PC-9 (cell line): ENCODE data around the gene PTCSC3.

Experiments
- CTCF ChIP-seq: fragments of 200-600 bp; sonication (generic); conservative IDR thresholded peaks from 2 replicates; pipeline ENCODE4 v1.6.1; 2017; ENCODE audit warnings: mixed run types, antibody characterized with exemption, mild to moderate bottlenecking, moderate library complexity
- EZH2 ChIP-seq: fragments of 200-600 bp; sonication (generic); IDR thresholded peaks from 2 replicates; pipeline ENCODE4 v1.8.0; 2017; ENCODE audit warnings: antibody characterized with exemption, low read depth

DNA sequence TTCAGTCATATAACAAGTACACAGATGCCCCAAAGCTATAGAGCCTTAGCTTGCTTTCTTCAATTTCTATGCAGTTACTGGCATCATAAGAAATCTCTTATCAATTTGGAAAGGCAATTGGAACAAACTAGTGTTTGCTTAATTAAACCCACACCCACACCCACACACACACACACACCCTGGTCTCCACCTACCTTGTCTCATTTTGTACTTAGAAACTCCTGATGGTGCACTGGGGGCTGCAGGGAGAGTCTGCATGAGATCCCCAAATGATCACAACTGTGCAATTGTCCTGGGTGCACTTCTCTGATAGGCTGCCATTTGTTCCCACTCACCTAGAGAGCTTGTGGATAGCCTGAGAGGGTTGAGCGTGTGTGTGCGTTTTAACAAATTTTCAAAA is 40.5 kb upstream of the PTCSC3 start:
- TF ChIP-seq CTCF (no peak), EZH2 (no peak)
